Adrenal gland (tissue), 12 donors: ENCODE measurements around the gene SLC19A1. TPM values are rescaled to one million over a fixed set of nuclear protein-coding genes. Genes with fewer than 3 reads are reported as not detected.

Source experiments
- DNase-seq, 7 donors: peaks; one replicate each; pipeline ENCODE4 v3.0.0-alpha.2; 2019 to 2020
- H3K27ac ChIP-seq, 5 donors: fragments of 200-600 bp; sonication (generic) in 4 of 5; 1 replicate in 3 of 5; 2 replicates in 2 of 5; pipeline versions ENCODE4 v1.5.1 to v1.8.0; 2016 to 2020; ENCODE audit warnings: mild to moderate bottlenecking in 1 of 5
- H3K27me3 ChIP-seq: fragments of 200-600 bp; 2 replicates; pipeline ENCODE4 v1.8.0; 2021
- H3K36me3 ChIP-seq, 2 donors: fragments of 200-600 bp; replicated peaks in 1 of 2; 1 replicate in 1 of 2; 2 replicates in 1 of 2; pipeline versions ENCODE4 v1.5.1 to v1.8.0; 2018 to 2022
- H3K4me1 ChIP-seq, 2 donors: fragments of 200-600 bp; replicated peaks in 1 of 2; 1 replicate in 1 of 2; 2 replicates in 1 of 2; pipeline versions ENCODE4 v1.5.1 to v1.8.0; 2018 to 2021
- H3K4me3 ChIP-seq, 4 donors: fragments of 200-600 bp; sonication (generic) in 3 of 4; one replicate each; pipeline ENCODE4 v1.5.1; 2016 to 2018
- H3K9me3 ChIP-seq, 3 donors: fragments of 200-600 bp; sonication (generic) in 1 of 3; replicated peaks in 1 of 3; 1 replicate in 2 of 3; 2 replicates in 1 of 3; pipeline versions ENCODE4 v1.5.1 to v1.8.0; 2016 to 2021
- CTCF ChIP-seq, 6 experiments: fragments of 450-650 bp in 4 of 6; fragments of 200-600 bp in 2 of 6; sonication (generic) in 1 of 6; IDR thresholded peaks; 1 replicate in 5 of 6; 2 replicates in 1 of 6; pipeline versions ENCODE4 v1.5.1 to v1.8.0; 2016 to 2021; ENCODE audit warnings: antibody characterized with exemption in 6 of 6, mild to moderate bottlenecking in 2 of 6, moderate library complexity in 1 of 6
- POLR2A ChIP-seq, 2 donors: fragments of 450-650 bp; IDR thresholded peaks; one replicate each; pipeline ENCODE4 v1.6.1; 2017; ENCODE audit warnings: antibody characterized with exemption in 2 of 2, mild to moderate bottlenecking in 2 of 2, moderate library complexity in 1 of 2
- WGBS, 4 donors: extraction: QIAGEN DNeasy Blood & Tissue Kit in 2 of 4; methylation state at CpG; one replicate each; pipeline versions ENCODE4 v1.1.5 to v1.1.7; 2013 to 2017; 5-methylcytosine and 5-hydroxymethylcytosine counted together
- intact Hi-C, 2 donors: fragments of 100-400 bp; cut with DNase I; formaldehyde crosslinking; loops; one replicate each; pipeline versions ENCODE4 v1.14.1 to v1.15.0; 2022 to 2023
- polyA plus RNA-seq, 3 donors: library from polyadenylated mRNA; stranded (reverse); fragments of 200-250 nt in 2 of 3; fragments of 350-450 nt in 1 of 3; fragmentation: Illumina TruSeq in 1 of 3; extraction: RNeasy Lipid Tissue Mini Kit (QIAGEN cat#74804) in 1 of 3; gene quantifications; one replicate each; pipeline ENCODE4 v1.2.3, GENCODE V29; 2013 to 2014
- total RNA-seq, 9 donors: library from RNA; depleted of rRNA in 4 of 9; stranded (reverse); fragments of >200 nt in 4 of 9; fragments of 120-200 nt in 1 of 9; fragmentation: NEBNext Ultra II Directional in 1 of 9; extraction: Animal tissue kit (Norgen Biotek cat#: 25700) in 1 of 9; gene quantifications; one replicate each; pipeline versions ENCODE4 v1.1.0 to v1.2.4, GENCODE V29; 2013 to 2023
- donor health status: healthy with polysubstance abuse.
- donor health status: Bipolar disorder and iron deficiency.
- donor health status: DM: yes; HTN: yes; CAD: no.
- donor health status: DM: no; HTN: no; CAD: no.
- donor health status: DM: no; HTN: no; CAD: no.
- donor health status: DM: yes; HTN: yes; CAD: no.

SLC19A1 gene
- total and polyA plus RNA-seq, 12 donors = 1.7 to 21.2 (median 15.3) TPM

GRCh38 chr21:45582128-45582527, 39.9 kb upstream of the SLC19A1 start:
- no peaks in the 10 kb centered on the region for H3K27me3 ChIP-seq

DNA sequence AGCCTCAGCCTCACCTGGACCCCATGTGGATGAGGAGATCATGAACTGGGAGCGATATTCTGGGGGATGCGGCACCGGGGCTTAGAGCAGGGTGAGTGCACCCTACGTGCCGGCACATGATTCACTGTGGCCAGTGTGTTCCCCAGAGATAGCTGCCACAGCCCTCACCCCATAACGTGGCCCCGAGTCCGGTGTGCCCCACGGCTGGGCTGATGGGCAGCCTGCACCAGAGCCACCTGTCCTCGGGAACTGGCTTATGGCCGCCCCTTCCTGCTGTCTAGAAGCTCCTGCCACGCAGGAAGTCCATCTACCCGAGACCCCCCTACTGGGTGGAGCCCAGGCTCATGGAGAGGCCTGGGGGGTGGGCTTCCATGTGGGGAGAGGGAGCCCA, 39.1 kb upstream of the SLC19A1 start:
- DNase-seq = peak in 4 of 7 donors; percentile 3 to 33 (median 12)
- Histone ChIP-seq H3K27me3 (no peaks in the 10 kb centered on the region), H3K27ac (no peak overlapping the region), H3K4me3 (no peak overlapping the region), H3K36me3 (no peaks in the 10 kb centered on the region), H3K9me3 (no peaks in the 10 kb centered on the region), H3K4me1 (no peaks in the 10 kb centered on the region)
- intact Hi-C loops = no loop called here
- TF ChIP-seq POLR2A (IDR thresholded peaks at IDR 0.05) = no peak
- TF ChIP-seq CTCF (IDR thresholded peaks at IDR 0.05) = no peak
- WGBS, 4 donors = 82 to 92% (median 87%) methylated on average over 4 to 13 of the region's 13 CpGs

More at GRCh38 chr21:45582128-45582527, 39.9 kb upstream of the SLC19A1 start:
- Histone ChIP-seq H3K4me3 (no peak overlapping the region), H3K36me3 (no peaks in the 10 kb centered on the region), H3K27ac (no peak overlapping the region), H3K9me3 (peaks cover 0 to 4% (median 0%) of the 10 kb centered on the region in 3 donors), H3K4me1 (no peaks in the 10 kb centered on the region)
- peak in 4 of 7 donors; percentile 4 to 37 (median 6) for DNase-seq
- WGBS, 4 donors = 79 to 89% (median 81%) methylated on average over 4 to 5 of the region's 5 CpGs
- intact Hi-C loops = no loop called here
- TF ChIP-seq CTCF (IDR thresholded peaks at IDR 0.05) = no peak
- TF ChIP-seq POLR2A (IDR thresholded peaks at IDR 0.05) = no peak

DNA sequence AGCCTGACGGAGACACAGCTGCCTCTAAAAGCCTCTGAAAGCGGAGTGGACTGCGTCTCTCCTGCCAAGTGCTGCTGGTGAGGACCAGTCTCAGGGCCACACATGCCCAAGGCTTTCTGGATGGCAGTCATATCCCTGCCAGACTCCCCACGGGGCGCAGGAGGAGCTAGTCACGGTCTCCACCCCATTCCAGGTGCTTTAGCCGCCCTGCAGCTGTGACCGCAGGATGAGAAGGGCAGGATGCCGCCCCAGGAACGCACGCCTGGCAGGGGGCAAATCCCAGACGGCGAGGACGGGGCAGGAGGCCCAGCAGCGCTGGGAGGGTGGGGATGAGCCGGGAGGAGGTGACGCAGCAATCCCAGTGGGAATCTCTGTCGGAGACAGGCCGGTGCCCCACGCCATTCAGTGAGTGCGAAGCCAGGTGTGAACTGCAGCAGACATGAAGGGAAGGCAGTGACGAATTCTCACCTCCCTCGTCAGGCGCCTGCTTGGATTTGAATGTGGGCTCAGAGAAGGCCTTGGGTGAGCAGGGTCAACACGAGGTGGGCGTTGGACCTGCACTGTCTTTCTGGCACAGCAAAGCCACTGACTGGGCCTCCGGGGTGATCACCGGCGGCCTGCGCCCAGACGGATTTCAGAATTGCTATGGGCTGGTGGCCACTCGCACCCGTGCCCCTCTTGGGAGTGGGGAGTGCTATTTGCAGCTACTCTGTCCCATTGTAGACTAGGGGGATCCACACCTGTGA, 38.5 kb upstream of the SLC19A1 start:
- TF ChIP-seq POLR2A (IDR thresholded peaks at IDR 0.05) = no peak
- TF ChIP-seq CTCF (IDR thresholded peaks at IDR 0.05) = no peak
- H3K36me3 ChIP-seq = no peaks in the 10 kb centered on the region
- no peak overlapping the region for H3K27ac ChIP-seq
- H3K4me3 ChIP-seq = no peak overlapping the region
- intact Hi-C loops = no loop called here
- H3K9me3 ChIP-seq = no peaks in the 10 kb centered on the region
- WGBS, 4 donors = 57 to 64% (median 62%) methylated on average over 17 to 33 of the region's 33 CpGs
- H3K4me1 ChIP-seq = no peaks in the 10 kb centered on the region
- DNase-seq = peak in 2 of 7 donors; percentile 12 to 14
- H3K27me3 ChIP-seq = no peaks in the 10 kb centered on the region

DNA sequence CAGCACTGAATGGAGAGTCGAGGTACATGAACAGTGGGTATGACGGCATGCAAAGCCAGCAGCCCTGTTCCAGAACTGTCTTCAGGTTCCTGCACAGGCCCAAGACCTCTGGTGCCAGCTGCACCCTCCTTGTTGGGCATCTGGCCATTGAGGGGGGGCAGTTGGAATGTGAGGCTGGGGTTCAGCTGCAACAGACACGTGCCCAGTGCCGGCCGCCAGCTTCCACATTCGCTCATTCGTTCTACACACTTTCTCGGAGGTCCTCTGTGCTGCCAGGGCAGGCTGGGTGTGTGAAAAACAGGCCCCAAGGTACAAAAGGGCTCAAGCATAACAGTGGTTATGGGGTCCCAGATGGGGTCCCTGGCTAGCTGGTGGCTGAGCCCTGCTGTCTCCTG, 37.9 kb upstream of the SLC19A1 start:
- H3K4me3 ChIP-seq = no peak overlapping the region
- peak in 4 of 7 donors; percentile 6 to 45 (median 13) for DNase-seq
- no peaks in the 10 kb centered on the region for H3K36me3 ChIP-seq
- no peak overlapping the region for H3K27ac ChIP-seq
- TF ChIP-seq POLR2A (IDR thresholded peaks at IDR 0.05) = no peak
- no peaks in the 10 kb centered on the region for H3K4me1 ChIP-seq
- WGBS, 4 donors = 80 to 86% (median 83%) methylated on average over 1 to 8 of the region's 8 CpGs
- H3K9me3 ChIP-seq = no peaks in the 10 kb centered on the region
- intact Hi-C loops = no loop called here
- H3K27me3 ChIP-seq = no peaks in the 10 kb centered on the region
